ENCODE data around the gene CREB3L2. TPM values are rescaled to one million over a fixed set of nuclear protein-coding genes. Genes with fewer than 3 reads are reported as not detected.

The CREB3L2 gene
- total RNA-seq, 1 experiment from 2014 or later = 18.1 TPM

DNA sequence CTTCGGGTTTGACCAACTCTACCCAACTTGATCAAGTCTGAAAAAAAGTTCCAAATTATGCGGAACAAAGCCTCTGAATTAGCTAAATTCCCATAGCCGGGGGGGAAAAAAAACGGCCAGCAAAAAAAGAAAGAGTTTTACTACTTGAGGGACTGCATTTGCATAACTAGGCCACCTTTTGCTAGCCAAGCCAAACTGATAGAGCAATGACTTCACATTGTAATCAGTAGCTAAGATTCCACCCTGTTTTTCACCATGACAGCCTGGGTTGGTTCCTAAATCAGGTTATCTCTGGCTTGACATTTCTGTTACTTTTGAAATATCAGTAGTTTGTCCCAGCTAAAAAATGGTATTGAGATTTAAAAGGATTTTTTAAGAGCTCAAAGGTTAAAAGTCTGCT, 31.4 kb upstream of the CREB3L2 start:
- TF ChIP-seq, protein P1, sequence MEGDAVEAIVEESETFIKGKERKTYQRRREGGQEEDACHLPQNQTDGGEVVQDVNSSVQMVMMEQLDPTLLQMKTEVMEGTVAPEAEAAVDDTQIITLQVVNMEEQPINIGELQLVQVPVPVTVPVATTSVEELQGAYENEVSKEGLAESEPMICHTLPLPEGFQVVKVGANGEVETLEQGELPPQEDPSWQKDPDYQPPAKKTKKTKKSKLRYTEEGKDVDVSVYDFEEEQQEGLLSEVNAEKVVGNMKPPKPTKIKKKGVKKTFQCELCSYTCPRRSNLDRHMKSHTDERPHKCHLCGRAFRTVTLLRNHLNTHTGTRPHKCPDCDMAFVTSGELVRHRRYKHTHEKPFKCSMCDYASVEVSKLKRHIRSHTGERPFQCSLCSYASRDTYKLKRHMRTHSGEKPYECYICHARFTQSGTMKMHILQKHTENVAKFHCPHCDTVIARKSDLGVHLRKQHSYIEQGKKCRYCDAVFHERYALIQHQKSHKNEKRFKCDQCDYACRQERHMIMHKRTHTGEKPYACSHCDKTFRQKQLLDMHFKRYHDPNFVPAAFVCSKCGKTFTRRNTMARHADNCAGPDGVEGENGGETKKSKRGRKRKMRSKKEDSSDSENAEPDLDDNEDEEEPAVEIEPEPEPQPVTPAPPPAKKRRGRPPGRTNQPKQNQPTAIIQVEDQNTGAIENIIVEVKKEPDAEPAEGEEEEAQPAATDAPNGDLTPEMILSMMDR (conservative IDR thresholded peaks at IDR 0.05; ENCODE audit: low read depth, low read length) = no peak
- TF ChIP-seq EZH2 (IDR thresholded peaks at IDR 0.05; ENCODE audit: low read length, unreplicated experiment) (no peak), EZH2phosphoT487 (IDR thresholded peaks at IDR 0.05; ENCODE audit: borderline replicate concordance, low read length) (no peak)
- intact Hi-C loops (cut with micrococcal nuclease) = no loop called here
- Histone ChIP-seq H3F3A (ENCODE audit: low read length, unreplicated experiment) (no peaks in the 10 kb centered on the region), H3K4me2 (ENCODE audit: low read length) (no peak overlapping the region), H3K27me3 (ENCODE audit: low read length) (no peaks in the 10 kb centered on the region), H4K20me1 (ENCODE audit: low read length) (no peaks in the 10 kb centered on the region), H3K9ac (ENCODE audit: low read length) (no peak overlapping the region), H3K79me2 (ENCODE audit: low read length) (no peaks in the 10 kb centered on the region), H3K9me2 (replicated peaks; ENCODE audit: low read length) (no peaks in the 10 kb centered on the region), H3K9me3 (ENCODE audit: low read length) (0 out of 2 replicates have a peak, but pooled peaks cover 6% of the 10 kb centered on the region), H3K27ac (ENCODE audit: low read length) (no peak overlapping the region), H3K36me3 (ENCODE audit: low read depth, low read length) (no peaks in the 10 kb centered on the region), H3K4me1 (ENCODE audit: insufficient read depth, low read length) (no peaks in the 10 kb centered on the region), H2AFZ (ENCODE audit: low read length) (no peak overlapping the region), H3K4me3 (ENCODE audit: low read length) (no peak overlapping the region)
- ChIA-PET POLR2A (ENCODE audit: unreplicated experiment) (no interaction called here), CTCF (no interaction called here)
- ATAC-seq (no peak), DNase-seq (no peak)
- BruUV-seq (replicated peaks) = no TSS peak

DNA sequence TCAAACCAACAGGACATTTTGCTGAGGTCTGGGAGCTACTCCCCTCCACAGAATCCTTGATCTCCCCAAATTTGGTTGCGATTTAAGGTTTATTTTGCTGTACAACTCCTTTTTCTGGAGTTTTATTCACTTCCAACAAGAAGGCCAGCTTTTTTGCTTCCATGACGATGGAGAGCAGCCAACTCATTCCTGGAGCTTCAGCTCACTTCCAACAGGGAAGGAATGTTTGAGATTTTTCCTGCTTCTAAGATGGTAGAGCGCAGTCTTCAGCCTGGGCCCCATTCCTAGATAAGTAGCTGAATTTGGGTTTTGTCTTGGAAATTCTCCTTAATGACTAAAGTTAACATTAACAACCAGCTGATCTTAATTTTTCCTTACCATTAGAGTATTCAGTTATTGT, 30.9 kb upstream of the CREB3L2 start:
- Histone ChIP-seq H3K27ac (ENCODE audit: low read length) (no peak overlapping the region), H2AFZ (ENCODE audit: low read length) (no peak overlapping the region), H3K27me3 (ENCODE audit: low read length) (no peaks in the 10 kb centered on the region), H3K9ac (ENCODE audit: low read length) (no peak overlapping the region), H3K79me2 (ENCODE audit: low read length) (no peaks in the 10 kb centered on the region), H3K36me3 (ENCODE audit: low read depth, low read length) (no peaks in the 10 kb centered on the region), H4K20me1 (ENCODE audit: low read length) (no peaks in the 10 kb centered on the region), H3K9me3 (ENCODE audit: low read length) (0 out of 2 replicates have a peak, but pooled peaks cover 6% of the 10 kb centered on the region), H3K9me2 (replicated peaks; ENCODE audit: low read length) (no peaks in the 10 kb centered on the region), H3K4me2 (ENCODE audit: low read length) (no peak overlapping the region), H3K4me3 (ENCODE audit: low read length) (no peak overlapping the region), H3F3A (ENCODE audit: low read length, unreplicated experiment) (no peaks in the 10 kb centered on the region), H3K4me1 (ENCODE audit: insufficient read depth, low read length) (no peaks in the 10 kb centered on the region)
- ATAC-seq = no peak
- no peak for DNase-seq
- intact Hi-C loops (cut with micrococcal nuclease) = no loop called here
- CTCF ChIA-PET = no interaction called here
- TF ChIP-seq EZH2phosphoT487 (IDR thresholded peaks at IDR 0.05; ENCODE audit: borderline replicate concordance, low read length) (no peak), EZH2 (IDR thresholded peaks at IDR 0.05; ENCODE audit: low read length, unreplicated experiment) (no peak)
- TF ChIP-seq, protein P1 (conservative IDR thresholded peaks at IDR 0.05; ENCODE audit: low read depth, low read length) = no peak
- POLR2A ChIA-PET (ENCODE audit: unreplicated experiment) = no interaction called here
- BruUV-seq (replicated peaks) = no TSS peak

DNA sequence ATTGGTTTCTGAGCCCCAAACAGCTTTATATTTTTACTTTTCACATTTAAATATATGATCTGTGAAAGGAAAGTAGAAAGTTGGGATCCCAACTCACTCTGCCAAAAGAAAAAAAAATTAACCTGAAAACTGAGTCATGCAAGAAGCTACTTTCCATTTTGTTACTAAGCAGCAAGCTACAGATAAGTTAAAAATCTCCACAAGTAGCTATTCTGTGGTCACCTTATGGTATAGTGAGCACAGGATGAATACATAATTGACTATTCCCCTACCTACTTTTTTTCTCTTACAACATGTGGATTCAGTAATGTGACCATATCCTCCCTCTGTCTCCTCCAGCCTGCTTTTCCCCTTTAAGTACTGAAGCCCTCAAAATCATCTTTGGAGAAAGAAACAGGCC, 30.3 kb upstream of the CREB3L2 start:
- TF ChIP-seq EZH2 (IDR thresholded peaks at IDR 0.05; ENCODE audit: low read length, unreplicated experiment) (no peak), EZH2phosphoT487 (IDR thresholded peaks at IDR 0.05; ENCODE audit: borderline replicate concordance, low read length) (no peak)
- TF ChIP-seq, protein P1 (conservative IDR thresholded peaks at IDR 0.05; ENCODE audit: low read depth, low read length) = no peak
- H2AFZ ChIP-seq (ENCODE audit: low read length) = no peak overlapping the region
- 0 out of 2 replicates have a peak, but pooled peaks cover 6% of the 10 kb centered on the region for H3K9me3 ChIP-seq (ENCODE audit: low read length)
- no peaks in the 10 kb centered on the region for H3K36me3 ChIP-seq (ENCODE audit: low read depth, low read length)
- no peaks in the 10 kb centered on the region for H3F3A ChIP-seq (ENCODE audit: low read length, unreplicated experiment)
- H3K9me2 ChIP-seq (replicated peaks; ENCODE audit: low read length) = no peaks in the 10 kb centered on the region
- no TSS peak for BruUV-seq (replicated peaks)
- H3K27ac ChIP-seq (ENCODE audit: low read length) = no peak overlapping the region
- no peak for ATAC-seq
- H4K20me1 ChIP-seq (ENCODE audit: low read length) = no peaks in the 10 kb centered on the region
- no peak overlapping the region for H3K4me2 ChIP-seq (ENCODE audit: low read length)
- no peak overlapping the region for H3K9ac ChIP-seq (ENCODE audit: low read length)
- H3K4me1 ChIP-seq (ENCODE audit: insufficient read depth, low read length) = no peaks in the 10 kb centered on the region
- H3K4me3 ChIP-seq (ENCODE audit: low read length) = no peak overlapping the region
- ChIA-PET CTCF (no interaction called here), POLR2A (ENCODE audit: unreplicated experiment) (interaction anchor here (0.7 kb wide), 1 partner anchor 872 kb away, joined by 3 read pairs; no protein-coding TSS in a partner anchor)
- H3K79me2 ChIP-seq (ENCODE audit: low read length) = no peaks in the 10 kb centered on the region
- no peak for DNase-seq
- H3K27me3 ChIP-seq (ENCODE audit: low read length) = no peaks in the 10 kb centered on the region
- intact Hi-C loops (cut with micrococcal nuclease) = no loop called here

All from PC-3 (cell line).